ENCODE data around the gene ACADM. TPM values are rescaled to one million over a fixed set of nuclear protein-coding genes. Genes with fewer than 3 reads are reported as not detected.
A peak's percentile ranks its signal among the peaks of the same experiment; 100 is the strongest.

The ACADM gene
- total RNA-seq, 3 donors from 2014 or later = 46.7 to 62.9 (median 50.5) TPM

DNA sequence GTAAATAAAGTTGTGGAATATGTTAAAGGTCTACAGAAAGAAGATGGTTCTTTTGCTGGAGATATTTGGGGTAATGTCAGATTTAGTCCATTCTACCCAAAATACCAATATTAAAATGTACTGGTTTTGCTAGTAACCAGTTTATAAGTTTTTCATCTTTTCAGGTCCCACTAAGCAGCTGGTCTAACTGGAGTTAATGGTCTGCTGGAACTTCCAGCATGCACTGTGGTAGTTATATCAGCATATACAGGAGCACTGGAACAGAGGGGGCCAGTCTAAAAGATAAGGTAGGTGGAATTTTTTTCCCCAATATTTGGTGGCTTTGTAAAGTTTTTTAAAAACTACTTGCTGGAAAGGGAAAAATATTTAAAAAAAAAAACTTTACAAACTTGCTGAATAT, 65.5 kb downstream of the ACADM start:
- no peak overlapping the region for H3K4me3 ChIP-seq
- H3K4me1 ChIP-seq = peaks cover 0 to 11% of the 10 kb centered on the region in 2 donors
- H3K36me3 ChIP-seq = no peaks in the 10 kb centered on the region

DNA sequence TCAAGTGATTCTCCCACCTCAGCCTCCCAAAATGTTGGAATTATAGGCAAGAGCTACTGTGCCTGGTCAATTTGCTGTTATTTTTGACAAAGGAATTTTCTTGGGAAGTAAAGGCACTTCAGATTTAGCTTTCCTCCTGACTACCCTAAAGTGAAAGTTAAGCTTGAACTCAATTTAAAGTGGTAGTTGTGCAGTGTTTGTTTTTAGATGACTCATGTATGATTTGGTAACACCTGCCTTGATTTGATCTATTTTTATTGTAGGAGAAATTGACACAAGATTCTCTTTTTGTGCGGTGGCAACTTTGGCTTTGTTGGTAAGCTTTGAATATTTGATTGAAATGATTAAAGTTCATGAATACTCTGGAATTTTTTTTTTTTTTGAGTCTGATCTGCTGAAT, 66.5 kb downstream of the ACADM start:
- H3K27ac ChIP-seq = peak overlapping the region; percentile 23 to 40

More for the DNA sequence above, 65.5 kb downstream of the ACADM start:
- Histone ChIP-seq H3K27ac (peak overlapping the region in 1 of 2 donors; percentile 8), H3K27me3 (no peaks in the 10 kb centered on the region), H3K9me3 (no peaks in the 10 kb centered on the region)
- intact Hi-C loops (cut with DNase I; ENCODE audit: low total_unique reads) = no loop called here
- no peak for TF ChIP-seq POLR2A (IDR thresholded peaks at IDR 0.05)
- no peak for TF ChIP-seq POLR2AphosphoS5 (IDR thresholded peaks at IDR 0.05)
- TF ChIP-seq, protein P1, sequence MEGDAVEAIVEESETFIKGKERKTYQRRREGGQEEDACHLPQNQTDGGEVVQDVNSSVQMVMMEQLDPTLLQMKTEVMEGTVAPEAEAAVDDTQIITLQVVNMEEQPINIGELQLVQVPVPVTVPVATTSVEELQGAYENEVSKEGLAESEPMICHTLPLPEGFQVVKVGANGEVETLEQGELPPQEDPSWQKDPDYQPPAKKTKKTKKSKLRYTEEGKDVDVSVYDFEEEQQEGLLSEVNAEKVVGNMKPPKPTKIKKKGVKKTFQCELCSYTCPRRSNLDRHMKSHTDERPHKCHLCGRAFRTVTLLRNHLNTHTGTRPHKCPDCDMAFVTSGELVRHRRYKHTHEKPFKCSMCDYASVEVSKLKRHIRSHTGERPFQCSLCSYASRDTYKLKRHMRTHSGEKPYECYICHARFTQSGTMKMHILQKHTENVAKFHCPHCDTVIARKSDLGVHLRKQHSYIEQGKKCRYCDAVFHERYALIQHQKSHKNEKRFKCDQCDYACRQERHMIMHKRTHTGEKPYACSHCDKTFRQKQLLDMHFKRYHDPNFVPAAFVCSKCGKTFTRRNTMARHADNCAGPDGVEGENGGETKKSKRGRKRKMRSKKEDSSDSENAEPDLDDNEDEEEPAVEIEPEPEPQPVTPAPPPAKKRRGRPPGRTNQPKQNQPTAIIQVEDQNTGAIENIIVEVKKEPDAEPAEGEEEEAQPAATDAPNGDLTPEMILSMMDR (IDR thresholded peaks at IDR 0.05) = no peak
- no peak for DNase-seq (ENCODE audit: low spot score in 2 of 2)

DNA sequence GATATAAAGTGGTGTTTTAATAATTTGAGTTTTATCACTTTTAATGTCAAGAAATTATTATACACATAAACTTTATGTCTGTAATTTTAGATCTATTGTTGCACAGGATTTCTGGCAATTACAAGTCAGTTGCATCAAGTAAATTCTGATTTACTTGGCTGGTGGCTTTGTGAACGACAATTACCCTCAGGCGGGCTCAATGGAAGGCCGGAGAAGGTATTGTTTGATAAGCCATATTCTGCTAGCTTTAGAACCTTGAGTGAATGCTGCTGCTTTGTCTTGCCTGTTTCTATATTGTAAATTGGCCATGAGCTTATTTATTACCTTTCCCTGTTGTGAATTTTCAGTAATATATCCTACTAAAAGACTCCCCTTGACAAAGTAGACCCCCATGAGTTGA, 67.6 kb downstream of the ACADM start:
- H3K27me3 ChIP-seq = no peaks in the 10 kb centered on the region
- H3K36me3 ChIP-seq = peaks cover 12% of the 10 kb centered on the region
- peaks cover 0 to 11% of the 10 kb centered on the region in 2 donors for H3K4me1 ChIP-seq
- H3K9me3 ChIP-seq = no peaks in the 10 kb centered on the region
- TF ChIP-seq, protein P1 (IDR thresholded peaks at IDR 0.05) = no peak
- TF ChIP-seq POLR2AphosphoS5 (IDR thresholded peaks at IDR 0.05) = no peak
- TF ChIP-seq POLR2A (IDR thresholded peaks at IDR 0.05) = no peak
- intact Hi-C loops (cut with DNase I; ENCODE audit: low total_unique reads) = no loop called here
- H3K27ac ChIP-seq = no peak overlapping the region
- no peak overlapping the region for H3K4me3 ChIP-seq
- DNase-seq (ENCODE audit: low spot score in 2 of 2) = no peak

More for the DNA sequence above, 66.5 kb downstream of the ACADM start:
- TF ChIP-seq POLR2AphosphoS5 (IDR thresholded peaks at IDR 0.05) (no peak), POLR2A (IDR thresholded peaks at IDR 0.05) (no peak)
- TF ChIP-seq, protein P1 (IDR thresholded peaks at IDR 0.05) = no peak
- Histone ChIP-seq H3K36me3 (peaks cover 10% of the 10 kb centered on the region), H3K27me3 (no peaks in the 10 kb centered on the region), H3K4me3 (peak overlapping the region in 1 of 3 donors; percentile 30), H3K9me3 (no peaks in the 10 kb centered on the region), H3K4me1 (peaks cover 0 to 11% of the 10 kb centered on the region in 2 donors)
- intact Hi-C loops (cut with DNase I; ENCODE audit: low total_unique reads) = no loop called here
- no peak for DNase-seq (ENCODE audit: low spot score in 2 of 2)

DNA sequence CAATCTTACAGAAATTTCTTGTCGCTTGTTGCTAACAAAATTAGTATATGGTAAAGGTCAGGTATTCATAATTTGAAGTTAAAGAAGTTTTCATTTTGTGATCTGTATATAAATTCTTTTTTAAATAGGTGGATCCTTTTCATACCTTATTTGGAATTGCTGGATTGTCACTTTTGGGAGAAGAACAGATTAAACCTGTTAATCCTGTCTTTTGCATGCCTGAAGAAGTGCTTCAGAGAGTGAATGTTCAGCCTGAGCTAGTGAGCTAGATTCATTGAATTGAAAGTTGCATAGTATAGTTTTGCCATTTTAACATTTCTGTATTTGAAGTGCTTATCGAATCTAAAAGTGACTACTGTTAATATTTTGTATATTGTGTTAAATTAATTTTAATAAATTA, 69.9 kb downstream of the ACADM start:
- Histone ChIP-seq H3K27ac (no peak overlapping the region), H3K36me3 (peaks cover 12% of the 10 kb centered on the region), H3K4me1 (peaks cover 0 to 4% of the 10 kb centered on the region in 2 donors), H3K27me3 (no peaks in the 10 kb centered on the region), H3K4me3 (no peak overlapping the region), H3K9me3 (no peaks in the 10 kb centered on the region)
- intact Hi-C loops (cut with DNase I; ENCODE audit: low total_unique reads) = no loop called here
- no peak for DNase-seq (ENCODE audit: low spot score in 2 of 2)
- TF ChIP-seq POLR2A (IDR thresholded peaks at IDR 0.05) (no peak), POLR2AphosphoS5 (IDR thresholded peaks at IDR 0.05) (no peak)
- TF ChIP-seq, protein P1 (IDR thresholded peaks at IDR 0.05) = no peak

DNA sequence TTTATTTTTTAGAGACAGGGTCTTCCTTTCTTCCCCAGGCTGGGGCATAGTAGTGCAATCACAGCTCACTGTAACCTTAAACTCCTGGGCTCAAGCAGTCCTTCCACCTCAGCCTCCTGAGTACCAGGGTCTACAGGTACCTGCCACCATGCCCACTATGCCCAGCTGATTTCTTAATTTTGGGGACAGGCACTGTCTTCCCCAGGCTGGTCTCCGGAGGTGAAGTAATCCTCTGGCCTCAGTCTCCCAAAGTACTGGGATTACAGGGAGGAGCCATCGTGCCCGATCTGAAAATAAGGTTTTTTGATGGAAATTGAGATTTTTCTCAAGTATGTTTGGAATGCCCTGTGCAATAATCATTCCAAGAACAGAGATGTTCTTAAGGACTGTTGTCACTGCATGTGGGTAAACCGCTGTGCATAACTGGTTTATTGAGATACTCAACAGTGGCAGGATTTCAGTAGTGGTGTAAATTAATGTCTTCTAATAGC, 71.2 kb downstream of the ACADM start:
- Histone ChIP-seq H3K9me3 (no peaks in the 10 kb centered on the region), H3K36me3 (peaks cover 12% of the 10 kb centered on the region), H3K4me3 (no peak overlapping the region), H3K27ac (no peak overlapping the region), H3K4me1 (peaks cover 0 to 2% of the 10 kb centered on the region in 2 donors), H3K27me3 (no peaks in the 10 kb centered on the region)
- DNase-seq (ENCODE audit: low spot score in 2 of 2) = no peak
- no peak for TF ChIP-seq POLR2A (IDR thresholded peaks at IDR 0.05)
- no peak for TF ChIP-seq POLR2AphosphoS5 (IDR thresholded peaks at IDR 0.05)
- TF ChIP-seq, protein P1 (IDR thresholded peaks at IDR 0.05) = no peak
- intact Hi-C loops (cut with DNase I; ENCODE audit: low total_unique reads) = no loop called here

All from breast epithelium (tissue), 4 donors.